Naive thymus-derived CD4-positive, alpha-beta T cell (primary cell): Measurements from ENCODE around the gene NINL. TPM values are rescaled to one million over a fixed set of nuclear protein-coding genes. Genes with fewer than 3 reads are reported as not detected.

Experiments
- ATAC-seq: fragments of 150-1000 bp; cut with Tn5 transposase; 2 replicates; pipeline ENCODE4 v1.10.0; 2021; ENCODE audit warnings: mild to moderate bottlenecking, moderate library complexity
- CTCF ChIA-PET: fragments of 350-600 bp; sonication (Branson Sonifier 250); formaldehyde crosslinking; loops from one replicate; lab custom pipeline; 2021; ENCODE audit warnings: antibody characterized with exemption; lab: Charles Lee
- POLR2A ChIA-PET: fragments of 350-600 bp; sonication (Branson Sonifier 250); formaldehyde crosslinking; loops from one replicate; lab custom pipeline; 2021; ENCODE audit warnings: antibody characterized with exemption, inconsistent platforms; lab: Charles Lee
- DNase-seq, 9 donors: peaks; one replicate each; pipeline versions ENCODE4 v3.0.0 to v3.0.0-alpha.2; 2020 to 2022; ENCODE audit warnings: mixed read lengths in 1 of 9
- H3K27ac ChIP-seq: one replicate; pipeline ENCODE4 v1.7.0; 2013; ENCODE audit warnings: mild to moderate bottlenecking, low read depth, low read length, moderate library complexity
- H3K27me3 ChIP-seq, 2 donors: one replicate each; pipeline ENCODE4 v1.7.0; 2013; ENCODE audit warnings: low read length in 2 of 2, mild to moderate bottlenecking in 2 of 2, moderate library complexity in 2 of 2; ENCODE audit not compliant: control insufficient read depth in 2 of 2, insufficient read depth in 2 of 2
- H3K36me3 ChIP-seq, 3 experiments: 1 replicate in 2 of 3; 2 replicates in 1 of 3; pipeline ENCODE4 v1.7.0; 2013; ENCODE audit warnings: low read length in 3 of 3, mild to moderate bottlenecking in 3 of 3, moderate library complexity in 1 of 3; ENCODE audit not compliant: insufficient read depth in 3 of 3, control insufficient read depth in 2 of 3
- H3K4me1 ChIP-seq, 2 donors: one replicate each; pipeline ENCODE4 v1.7.0; 2013; ENCODE audit warnings: low read length in 2 of 2, mild to moderate bottlenecking in 2 of 2, moderate library complexity in 1 of 2; ENCODE audit not compliant: control insufficient read depth in 2 of 2, insufficient read depth in 2 of 2
- H3K4me3 ChIP-seq: 2 replicates; pipeline ENCODE4 v1.7.0; 2013; ENCODE audit warnings: mild to moderate bottlenecking, low read length
- H3K9me3 ChIP-seq, 3 experiments: 1 replicate in 2 of 3; 2 replicates in 1 of 3; pipeline ENCODE4 v1.7.0; 2013; ENCODE audit warnings: low read length in 3 of 3; ENCODE audit not compliant: control insufficient read depth in 2 of 3
- H3K27ac Mint-ChIP-seq, 9 donors: one replicate each; pipeline ENCODE4 v1.8.0; 2020 to 2022; ENCODE audit warnings: mixed read lengths in 9 of 9, mild to moderate bottlenecking in 8 of 9, moderate library complexity in 5 of 9, inconsistent platforms in 2 of 9
- H3K27me3 Mint-ChIP-seq, 5 donors: one replicate each; pipeline ENCODE4 v1.8.0; 2021 to 2022; ENCODE audit warnings: mixed read lengths in 5 of 5, mild to moderate bottlenecking in 1 of 5
- H3K36me3 Mint-ChIP-seq, 5 donors: one replicate each; pipeline ENCODE4 v1.8.0; 2020 to 2022; ENCODE audit warnings: mixed read lengths in 5 of 5, mild to moderate bottlenecking in 3 of 5, inconsistent platforms in 1 of 5
- H3K4me1 Mint-ChIP-seq, 7 donors: one replicate each; pipeline ENCODE4 v1.8.0; 2020 to 2022; ENCODE audit warnings: mixed read lengths in 7 of 7, mild to moderate bottlenecking in 3 of 7, inconsistent platforms in 1 of 7
- H3K4me3 Mint-ChIP-seq, 10 donors: one replicate each; pipeline ENCODE4 v1.8.0; 2020 to 2022; ENCODE audit warnings: mild to moderate bottlenecking in 10 of 10, mixed read lengths in 10 of 10, moderate library complexity in 6 of 10, inconsistent platforms in 2 of 10
- H3K9me3 Mint-ChIP-seq, 11 donors: one replicate each; pipeline ENCODE4 v1.8.0; 2020 to 2022; ENCODE audit warnings: mixed read lengths in 11 of 11, mild to moderate bottlenecking in 4 of 11, inconsistent platforms in 1 of 11, moderate library complexity in 1 of 11
- intact Hi-C, 2 donors: fragments of 100-400 bp; cut with micrococcal nuclease; formaldehyde crosslinking; loops; one replicate each; pipeline ENCODE4 v1.15.1; 2023
- polyA plus RNA-seq, 2 donors: library from polyadenylated mRNA; unstranded; fragments of 300-500 nt; fragmentation: Illumina TruSeq; gene quantifications; one replicate each; pipeline ENCODE4 v1.2.3, GENCODE V29; 2021
- total RNA-seq, 6 experiments: library from RNA in 5 of 6; stranded (reverse) in 5 of 6; gene quantifications; 1 replicate in 5 of 6; 2 replicates in 1 of 6; pipeline ENCODE4 v1.2.3 and lab custom pipeline; 2021 to 2026

Gene NINL
- total and polyA plus RNA-seq, 7 experiments from 2014 or later: 0.31 to 4.2 (median 2.4) TPM

GRCh38 chr20:25539742-25540672 lies 45.3 kb downstream of the NINL start:
- no peaks in the 10 kb centered on the region for H3K4me1 ChIP-seq
- no peaks in the 10 kb centered on the region for H3K9me3 Mint-ChIP-seq

GRCh38 chr20:25538838-25539665 lies 46.3 kb downstream of the NINL start:
- Mint-ChIP-seq H3K27ac (no peak overlapping the region), H3K4me3 (no peak overlapping the region), H3K9me3 (no peaks in the 10 kb centered on the region), H3K36me3 (peaks cover 0 to 4% (median 0%) of the 10 kb centered on the region in 5 donors), H3K27me3 (no peaks in the 10 kb centered on the region), H3K4me1 (peaks cover 0 to 7% (median 3%) of the 10 kb centered on the region in 7 donors)
- no peak overlapping the region for H3K27ac ChIP-seq
- no peak for ATAC-seq
- no peaks in the 10 kb centered on the region for H3K4me1 ChIP-seq
- H3K27me3 ChIP-seq: no peaks in the 10 kb centered on the region
- no peak for DNase-seq
- intact Hi-C loops: no loop called here
- H3K36me3 ChIP-seq: no peaks in the 10 kb centered on the region
- ChIA-PET POLR2A (no interaction called here), CTCF (no interaction called here)
- H3K9me3 ChIP-seq: no peaks in the 10 kb centered on the region
- H3K4me3 ChIP-seq: no peak overlapping the region

More at GRCh38 chr20:25539742-25540672, 45.3 kb downstream of the NINL start:
- H3K27me3 ChIP-seq: no peaks in the 10 kb centered on the region
- H3K4me1 Mint-ChIP-seq: peaks cover 0 to 7% (median 3%) of the 10 kb centered on the region in 7 donors
- H3K36me3 ChIP-seq: no peaks in the 10 kb centered on the region
- ChIA-PET CTCF (interaction anchor here (0.9 kb wide), 1 partner anchor 12 kb away, joined by 4 read pairs; no protein-coding TSS in a partner anchor), POLR2A (interaction anchor here (1.1 kb wide), 1 partner anchor 12 kb away, joined by 3 read pairs; no protein-coding TSS in a partner anchor)
- no peaks in the 10 kb centered on the region for H3K9me3 ChIP-seq
- H3K27ac ChIP-seq: no peak overlapping the region
- ATAC-seq (no peak), DNase-seq (no peak)
- no peak overlapping the region for H3K27ac Mint-ChIP-seq
- H3K36me3 Mint-ChIP-seq: peaks cover 0 to 4% (median 0%) of the 10 kb centered on the region in 5 donors
- H3K4me3 ChIP-seq: no peak overlapping the region
- H3K4me3 Mint-ChIP-seq: no peak overlapping the region
- H3K27me3 Mint-ChIP-seq: no peaks in the 10 kb centered on the region
- intact Hi-C loops: no loop called here

- intact Hi-C loops: no loop called here
- POLR2A ChIA-PET: no interaction called here
- H3K9me3 Mint-ChIP-seq: no peaks in the 10 kb centered on the region
- peaks cover 0 to 7% (median 3%) of the 10 kb centered on the region in 7 donors for H3K4me1 Mint-ChIP-seq
- H3K27me3 Mint-ChIP-seq: no peaks in the 10 kb centered on the region
- CTCF ChIA-PET: no interaction called here
- H3K27ac ChIP-seq: no peak overlapping the region
- H3K4me3 ChIP-seq: no peak overlapping the region
- H3K9me3 ChIP-seq: no peaks in the 10 kb centered on the region
- no peak overlapping the region for H3K4me3 Mint-ChIP-seq
- DNase-seq (no peak), ATAC-seq (no peak)
- no peak overlapping the region for H3K27ac Mint-ChIP-seq
- no peaks in the 10 kb centered on the region for H3K4me1 ChIP-seq
- H3K36me3 Mint-ChIP-seq: peaks cover 0 to 4% (median 0%) of the 10 kb centered on the region in 5 donors
- H3K27me3 ChIP-seq: no peaks in the 10 kb centered on the region
- no peaks in the 10 kb centered on the region for H3K36me3 ChIP-seq
These were observed 47.4 kb downstream of the NINL start for GRCh38 chr20:25537890-25538289.

- Histone ChIP-seq H3K27ac (no peak overlapping the region), H3K27me3 (no peaks in the 10 kb centered on the region), H3K36me3 (no peaks in the 10 kb centered on the region), H3K4me3 (no peak overlapping the region), H3K4me1 (no peaks in the 10 kb centered on the region), H3K9me3 (no peaks in the 10 kb centered on the region)
- POLR2A ChIA-PET: no interaction called here
- intact Hi-C loops: no loop called here
- H3K27ac Mint-ChIP-seq: no peak overlapping the region
- H3K9me3 Mint-ChIP-seq: peaks cover 0 to 6% (median 0%) of the 10 kb centered on the region in 11 donors
- no peaks in the 10 kb centered on the region for H3K27me3 Mint-ChIP-seq
- H3K36me3 Mint-ChIP-seq: peaks cover 0 to 7% (median 0%) of the 10 kb centered on the region in 5 donors
- no peak for ATAC-seq
- peaks cover 0 to 4% (median 0%) of the 10 kb centered on the region in 7 donors for H3K4me1 Mint-ChIP-seq
- CTCF ChIA-PET: no interaction called here
- H3K4me3 Mint-ChIP-seq: no peak overlapping the region
- DNase-seq: no peak
These were observed 49.6 kb downstream of the NINL start for GRCh38 chr20:25535762-25536161.

GRCh38 chr20:25534845-25535244 lies 50.5 kb downstream of the NINL start:
- POLR2A ChIA-PET: no interaction called here
- intact Hi-C loops: no loop called here

GRCh38 chr20:25533920-25534700 lies 51.2 kb downstream of the NINL start:
- POLR2A ChIA-PET: no interaction called here
- DNase-seq: no peak
- no peak overlapping the region for H3K27ac ChIP-seq

More at GRCh38 chr20:25534845-25535244, 50.5 kb downstream of the NINL start:
- CTCF ChIA-PET: no interaction called here
- Histone ChIP-seq H3K27me3 (no peaks in the 10 kb centered on the region), H3K4me3 (no peak overlapping the region), H3K27ac (no peak overlapping the region), H3K4me1 (no peaks in the 10 kb centered on the region), H3K9me3 (no peaks in the 10 kb centered on the region), H3K36me3 (no peaks in the 10 kb centered on the region)
- peaks cover 0 to 4% (median 0%) of the 10 kb centered on the region in 7 donors for H3K4me1 Mint-ChIP-seq
- peaks cover 0 to 15% (median 6%) of the 10 kb centered on the region in 11 donors for H3K9me3 Mint-ChIP-seq
- H3K27me3 Mint-ChIP-seq: no peaks in the 10 kb centered on the region
- ATAC-seq (no peak), DNase-seq (no peak)
- peaks cover 0 to 16% (median 5%) of the 10 kb centered on the region in 5 donors for H3K36me3 Mint-ChIP-seq
- no peak overlapping the region for H3K27ac Mint-ChIP-seq
- H3K4me3 Mint-ChIP-seq: no peak overlapping the region

More at GRCh38 chr20:25533920-25534700, 51.2 kb downstream of the NINL start:
- no peaks in the 10 kb centered on the region for H3K36me3 ChIP-seq
- CTCF ChIA-PET: no interaction called here
- H3K9me3 Mint-ChIP-seq: peaks cover 0 to 22% (median 6%) of the 10 kb centered on the region in 11 donors
- H3K4me1 Mint-ChIP-seq: peaks cover 0 to 4% (median 0%) of the 10 kb centered on the region in 7 donors
- peak overlapping the region in 1 of 9 donors; percentile 1 for H3K27ac Mint-ChIP-seq
- ATAC-seq: peak; percentile 22
- no peak overlapping the region for H3K4me3 Mint-ChIP-seq
- H3K36me3 Mint-ChIP-seq: peaks cover 0 to 20% (median 5%) of the 10 kb centered on the region in 5 donors
- H3K27me3 ChIP-seq: no peaks in the 10 kb centered on the region
- H3K9me3 ChIP-seq: no peaks in the 10 kb centered on the region
- no peak overlapping the region for H3K4me3 ChIP-seq
- intact Hi-C loops: no loop called here
- no peaks in the 10 kb centered on the region for H3K4me1 ChIP-seq
- no peaks in the 10 kb centered on the region for H3K27me3 Mint-ChIP-seq
